GM23338 (cell line): ENCODE measurements around the gene GPRIN2. TPM values are rescaled to one million over a fixed set of nuclear protein-coding genes. Genes with fewer than 3 reads are reported as not detected.

ENCODE experiments used
- ATAC-seq: fragments of 200-7000 bp; cut with Tn5 transposase; 3 replicates; pipeline ENCODE4 v1.9.1; 2020
- DNase-seq: peaks from one replicate; pipeline ENCODE4 v3.0.0-alpha.2; 2015; ENCODE audit warnings: low spot score
- H2AFZ ChIP-seq: fragments of 200-600 bp; sonication (generic); 2 replicates; pipeline ENCODE4 v1.8.0; 2016; ENCODE audit warnings: antibody characterized with exemption, mild to moderate bottlenecking, moderate library complexity
- H3F3A ChIP-seq: fragments of 200-600 bp; sonication (generic); replicated peaks from 2 replicates; pipeline ENCODE4 v1.8.0; 2017; ENCODE audit warnings: antibody characterized with exemption, mixed run types, low read depth
- H3K27ac ChIP-seq: fragments of 200-600 bp; sonication (generic); 2 replicates; pipeline ENCODE4 v1.6.1; 2016; ENCODE audit warnings: low read depth
- H3K27me3 ChIP-seq: fragments of 200-600 bp; sonication (generic); 2 replicates; pipeline ENCODE4 v1.8.0; 2016; ENCODE audit warnings: mild to moderate bottlenecking, mixed run types, moderate library complexity; ENCODE audit not compliant: insufficient read depth
- H3K36me3 ChIP-seq: fragments of 200-600 bp; sonication (generic); 2 replicates; pipeline ENCODE4 v1.8.0; 2016; ENCODE audit warnings: mild to moderate bottlenecking; ENCODE audit not compliant: insufficient read depth
- H3K4me1 ChIP-seq: fragments of 200-600 bp; sonication (generic); 2 replicates; pipeline ENCODE4 v1.8.0; 2016; ENCODE audit warnings: mild to moderate bottlenecking, moderate library complexity; ENCODE audit not compliant: insufficient read depth
- H3K4me2 ChIP-seq: fragments of 200-600 bp; sonication (generic); 2 replicates; pipeline ENCODE4 v1.7.1; 2017; ENCODE audit warnings: mixed run types
- H3K4me3 ChIP-seq: fragments of 200-600 bp; sonication (generic); 2 replicates; pipeline ENCODE4 v1.6.1; 2016; ENCODE audit warnings: mixed run types
- H3K79me2 ChIP-seq: fragments of 200-600 bp; sonication (generic); replicated peaks from 2 replicates; pipeline ENCODE4 v1.8.0; 2017; ENCODE audit warnings: mild to moderate bottlenecking; ENCODE audit not compliant: insufficient read depth
- H3K9me2 ChIP-seq: fragments of 200-600 bp; sonication (generic); 2 replicates; pipeline ENCODE4 v1.8.0; 2017; ENCODE audit not compliant: insufficient read depth
- H4K20me1 ChIP-seq: fragments of 200-600 bp; sonication (generic); replicated peaks from 2 replicates; pipeline ENCODE4 v1.8.0; 2017; ENCODE audit warnings: mild to moderate bottlenecking; ENCODE audit not compliant: insufficient read depth
- H3K27ac Mint-ChIP-seq: 2 replicates; pipeline ENCODE4 v1.8.0; 2020; ENCODE audit warnings: inconsistent platforms, mild to moderate bottlenecking, moderate library complexity, mixed read lengths
- H3K27me3 Mint-ChIP-seq: 3 replicates; pipeline ENCODE4 v1.8.0; 2022; ENCODE audit warnings: low read depth, mild to moderate bottlenecking, moderate library complexity, mixed read lengths, inconsistent platforms; ENCODE audit not compliant: insufficient read depth, poor library complexity
- H3K36me3 Mint-ChIP-seq: 3 replicates; pipeline ENCODE4 v1.8.0; 2021; ENCODE audit warnings: low read depth, mild to moderate bottlenecking, inconsistent platforms, moderate library complexity, mixed read lengths
- H3K4me1 Mint-ChIP-seq: 3 replicates; pipeline ENCODE4 v1.8.0; 2020; ENCODE audit warnings: mild to moderate bottlenecking, inconsistent platforms, mixed read lengths
- H3K4me3 Mint-ChIP-seq: 3 replicates; pipeline ENCODE4 v1.8.0; 2021; ENCODE audit warnings: moderate library complexity, mild to moderate bottlenecking, inconsistent platforms, mixed read lengths
- H3K9me3 Mint-ChIP-seq: 3 replicates; pipeline ENCODE4 v1.8.0; 2020; ENCODE audit warnings: moderate library complexity, mild to moderate bottlenecking, inconsistent platforms, mixed read lengths
- CREB1 ChIP-seq: fragments of 250-450 bp; sonication (Bioruptor Pico); IDR thresholded peaks from 2 replicates; pipeline ENCODE4 v1.5.0; 2020; ENCODE audit warnings: low read depth, mild to moderate bottlenecking, moderate library complexity
- EZH2 ChIP-seq: fragments of 200-600 bp; sonication (generic); IDR thresholded peaks from one replicate; pipeline ENCODE4 v1.8.0; 2017; ENCODE audit warnings: antibody characterized with exemption, mild to moderate bottlenecking, low read depth; ENCODE audit not compliant: unreplicated experiment
- EZH2phosphoT487 ChIP-seq: fragments of 200-600 bp; sonication (generic); IDR thresholded peaks from one replicate; pipeline ENCODE4 v1.8.1; 2018; ENCODE audit warnings: antibody characterized with exemption; ENCODE audit not compliant: unreplicated experiment
- JUNB ChIP-seq: IDR thresholded peaks from one replicate; pipeline ENCODE4 v1.6.1; 2016; ENCODE audit warnings: antibody characterized with exemption; ENCODE audit not compliant: unreplicated experiment
- NANOG ChIP-seq: IDR thresholded peaks from 2 replicates; pipeline ENCODE4 v1.6.1; 2016; ENCODE audit warnings: antibody characterized with exemption, borderline replicate concordance
- POLR2AphosphoS5 ChIP-seq: IDR thresholded peaks from 2 replicates; pipeline ENCODE4 v1.6.1; 2016; ENCODE audit warnings: antibody characterized with exemption, low read depth
- STAT1 ChIP-seq: IDR thresholded peaks from one replicate; pipeline ENCODE4 v1.6.1; 2016; ENCODE audit warnings: antibody characterized with exemption; ENCODE audit not compliant: unreplicated experiment
- ZNF114 ChIP-seq: fragments of 250-450 bp; sonication (Bioruptor Pico); IDR thresholded peaks from 2 replicates; pipeline ENCODE4 v1.5.0; 2020; ENCODE audit warnings: mild to moderate bottlenecking, moderate library complexity
- ZNF331 ChIP-seq: fragments of 250-450 bp; sonication (Bioruptor Pico); IDR thresholded peaks from 2 replicates; pipeline ENCODE4 v1.5.0; 2020; ENCODE audit warnings: low read depth, mild to moderate bottlenecking, moderate library complexity
- polyA plus RNA-seq: library from polyadenylated mRNA; unstranded; fragments of >200 nt; fragmentation: Nextera tagmentation; extraction: Ambion mirVana; gene quantifications from 2 replicates; pipeline ENCODE4 v1.2.1, GENCODE V29; 2016
- total RNA-seq: library from RNA; depleted of rRNA; stranded (reverse); fragments of >200 nt; shearing (Covaris generic); gene quantifications from 2 replicates; pipeline ENCODE4 v1.2.3, GENCODE V29; 2014
- TF ChIP-seq, protein P1 (sequence below): IDR thresholded peaks from one replicate; pipeline ENCODE4 v1.6.1; 2018; ENCODE audit warnings: antibody characterized with exemption; ENCODE audit not compliant: unreplicated experiment
- TF ChIP-seq, protein P2 (sequence below): IDR thresholded peaks from 2 replicates; pipeline ENCODE4 v1.6.1; 2016; ENCODE audit warnings: antibody characterized with exemption
- TF ChIP-seq, protein P3 (sequence below), 2 experiments: fragments of 200-600 bp in 1 of 2; sonication (generic) in 1 of 2; conservative IDR thresholded peaks; 2 replicates each; pipeline versions ENCODE4 v1.5.1 to v1.6.1; 2016 to 2017; ENCODE audit warnings: antibody characterized with exemption in 2 of 2, low read depth in 2 of 2, mild to moderate bottlenecking in 2 of 2, moderate library complexity in 1 of 2
- TF ChIP-seq, protein P4 (sequence below): fragments of 250-450 bp; sonication (Bioruptor Pico); IDR thresholded peaks from 2 replicates; pipeline ENCODE4 v1.5.0; 2020; ENCODE audit warnings: mild to moderate bottlenecking, moderate library complexity

GPRIN2 gene
- total and polyA plus RNA-seq, 2 experiments from 2014 or later = 2.9 to 28.5 TPM

DNA sequence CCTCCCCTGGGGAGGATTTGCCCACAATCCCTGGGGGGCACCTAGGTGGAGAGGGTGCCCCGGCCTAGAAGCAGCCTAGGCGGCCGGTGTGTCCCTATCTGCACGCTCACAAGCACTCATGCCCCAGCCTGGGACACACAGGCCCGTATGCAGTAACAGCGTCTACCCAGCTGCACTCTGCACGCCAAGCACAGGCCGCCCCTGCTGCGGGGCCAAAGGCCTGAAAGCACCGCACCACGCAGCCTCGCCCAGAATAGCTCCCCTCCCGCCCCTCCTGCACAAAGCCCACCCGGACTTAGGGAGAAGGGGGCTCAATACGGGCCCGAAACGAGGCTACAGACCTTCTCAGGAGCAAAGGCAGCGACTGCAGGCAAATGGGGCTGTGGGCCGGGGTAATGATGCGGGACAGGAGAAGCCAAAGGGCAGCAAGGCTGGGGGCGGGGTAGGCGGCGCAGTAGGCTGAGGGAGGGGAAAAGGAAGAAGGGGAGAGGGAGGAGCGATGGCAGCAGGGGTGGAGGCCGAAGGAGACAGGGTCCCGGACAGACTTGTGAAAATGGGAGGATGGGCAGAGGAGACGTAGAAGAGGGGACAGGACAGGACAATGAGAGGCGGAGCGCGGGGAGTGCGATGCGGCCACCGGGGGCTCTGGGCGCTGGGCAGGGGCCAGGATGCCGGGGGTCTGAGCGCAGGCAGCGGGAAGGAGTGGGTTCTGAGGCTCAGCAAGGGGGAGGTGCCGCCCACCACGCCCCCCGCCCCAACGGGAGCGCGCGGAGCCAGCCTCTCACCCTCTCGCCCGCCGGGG is 544 bp downstream of the GPRIN2 start:
- TF ChIP-seq EZH2phosphoT487 (no peak), POLR2AphosphoS5 (peak; percentile 63), ZNF331 (CRISPR knock-in tag) (no peak), ZNF114 (no peak), CREB1 (CRISPR knock-in tag) (no peak), JUNB (no peak), EZH2 (peak; percentile 55), NANOG (no peak), STAT1 (no peak)
- TF ChIP-seq, protein P1, sequence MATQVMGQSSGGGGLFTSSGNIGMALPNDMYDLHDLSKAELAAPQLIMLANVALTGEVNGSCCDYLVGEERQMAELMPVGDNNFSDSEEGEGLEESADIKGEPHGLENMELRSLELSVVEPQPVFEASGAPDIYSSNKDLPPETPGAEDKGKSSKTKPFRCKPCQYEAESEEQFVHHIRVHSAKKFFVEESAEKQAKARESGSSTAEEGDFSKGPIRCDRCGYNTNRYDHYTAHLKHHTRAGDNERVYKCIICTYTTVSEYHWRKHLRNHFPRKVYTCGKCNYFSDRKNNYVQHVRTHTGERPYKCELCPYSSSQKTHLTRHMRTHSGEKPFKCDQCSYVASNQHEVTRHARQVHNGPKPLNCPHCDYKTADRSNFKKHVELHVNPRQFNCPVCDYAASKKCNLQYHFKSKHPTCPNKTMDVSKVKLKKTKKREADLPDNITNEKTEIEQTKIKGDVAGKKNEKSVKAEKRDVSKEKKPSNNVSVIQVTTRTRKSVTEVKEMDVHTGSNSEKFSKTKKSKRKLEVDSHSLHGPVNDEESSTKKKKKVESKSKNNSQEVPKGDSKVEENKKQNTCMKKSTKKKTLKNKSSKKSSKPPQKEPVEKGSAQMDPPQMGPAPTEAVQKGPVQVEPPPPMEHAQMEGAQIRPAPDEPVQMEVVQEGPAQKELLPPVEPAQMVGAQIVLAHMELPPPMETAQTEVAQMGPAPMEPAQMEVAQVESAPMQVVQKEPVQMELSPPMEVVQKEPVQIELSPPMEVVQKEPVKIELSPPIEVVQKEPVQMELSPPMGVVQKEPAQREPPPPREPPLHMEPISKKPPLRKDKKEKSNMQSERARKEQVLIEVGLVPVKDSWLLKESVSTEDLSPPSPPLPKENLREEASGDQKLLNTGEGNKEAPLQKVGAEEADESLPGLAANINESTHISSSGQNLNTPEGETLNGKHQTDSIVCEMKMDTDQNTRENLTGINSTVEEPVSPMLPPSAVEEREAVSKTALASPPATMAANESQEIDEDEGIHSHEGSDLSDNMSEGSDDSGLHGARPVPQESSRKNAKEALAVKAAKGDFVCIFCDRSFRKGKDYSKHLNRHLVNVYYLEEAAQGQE = no peak
- TF ChIP-seq, protein P2, sequence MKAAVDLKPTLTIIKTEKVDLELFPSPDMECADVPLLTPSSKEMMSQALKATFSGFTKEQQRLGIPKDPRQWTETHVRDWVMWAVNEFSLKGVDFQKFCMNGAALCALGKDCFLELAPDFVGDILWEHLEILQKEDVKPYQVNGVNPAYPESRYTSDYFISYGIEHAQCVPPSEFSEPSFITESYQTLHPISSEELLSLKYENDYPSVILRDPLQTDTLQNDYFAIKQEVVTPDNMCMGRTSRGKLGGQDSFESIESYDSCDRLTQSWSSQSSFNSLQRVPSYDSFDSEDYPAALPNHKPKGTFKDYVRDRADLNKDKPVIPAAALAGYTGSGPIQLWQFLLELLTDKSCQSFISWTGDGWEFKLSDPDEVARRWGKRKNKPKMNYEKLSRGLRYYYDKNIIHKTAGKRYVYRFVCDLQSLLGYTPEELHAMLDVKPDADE = 0 out of 2 replicates have a peak, but pooled peaks have one; percentile 17
- TF ChIP-seq, protein P3, sequence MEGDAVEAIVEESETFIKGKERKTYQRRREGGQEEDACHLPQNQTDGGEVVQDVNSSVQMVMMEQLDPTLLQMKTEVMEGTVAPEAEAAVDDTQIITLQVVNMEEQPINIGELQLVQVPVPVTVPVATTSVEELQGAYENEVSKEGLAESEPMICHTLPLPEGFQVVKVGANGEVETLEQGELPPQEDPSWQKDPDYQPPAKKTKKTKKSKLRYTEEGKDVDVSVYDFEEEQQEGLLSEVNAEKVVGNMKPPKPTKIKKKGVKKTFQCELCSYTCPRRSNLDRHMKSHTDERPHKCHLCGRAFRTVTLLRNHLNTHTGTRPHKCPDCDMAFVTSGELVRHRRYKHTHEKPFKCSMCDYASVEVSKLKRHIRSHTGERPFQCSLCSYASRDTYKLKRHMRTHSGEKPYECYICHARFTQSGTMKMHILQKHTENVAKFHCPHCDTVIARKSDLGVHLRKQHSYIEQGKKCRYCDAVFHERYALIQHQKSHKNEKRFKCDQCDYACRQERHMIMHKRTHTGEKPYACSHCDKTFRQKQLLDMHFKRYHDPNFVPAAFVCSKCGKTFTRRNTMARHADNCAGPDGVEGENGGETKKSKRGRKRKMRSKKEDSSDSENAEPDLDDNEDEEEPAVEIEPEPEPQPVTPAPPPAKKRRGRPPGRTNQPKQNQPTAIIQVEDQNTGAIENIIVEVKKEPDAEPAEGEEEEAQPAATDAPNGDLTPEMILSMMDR (conservative IDR thresholded peaks at IDR 0.05; ENCODE audit: low read depth in 2 of 2) = no peak
- TF ChIP-seq, protein P4, sequence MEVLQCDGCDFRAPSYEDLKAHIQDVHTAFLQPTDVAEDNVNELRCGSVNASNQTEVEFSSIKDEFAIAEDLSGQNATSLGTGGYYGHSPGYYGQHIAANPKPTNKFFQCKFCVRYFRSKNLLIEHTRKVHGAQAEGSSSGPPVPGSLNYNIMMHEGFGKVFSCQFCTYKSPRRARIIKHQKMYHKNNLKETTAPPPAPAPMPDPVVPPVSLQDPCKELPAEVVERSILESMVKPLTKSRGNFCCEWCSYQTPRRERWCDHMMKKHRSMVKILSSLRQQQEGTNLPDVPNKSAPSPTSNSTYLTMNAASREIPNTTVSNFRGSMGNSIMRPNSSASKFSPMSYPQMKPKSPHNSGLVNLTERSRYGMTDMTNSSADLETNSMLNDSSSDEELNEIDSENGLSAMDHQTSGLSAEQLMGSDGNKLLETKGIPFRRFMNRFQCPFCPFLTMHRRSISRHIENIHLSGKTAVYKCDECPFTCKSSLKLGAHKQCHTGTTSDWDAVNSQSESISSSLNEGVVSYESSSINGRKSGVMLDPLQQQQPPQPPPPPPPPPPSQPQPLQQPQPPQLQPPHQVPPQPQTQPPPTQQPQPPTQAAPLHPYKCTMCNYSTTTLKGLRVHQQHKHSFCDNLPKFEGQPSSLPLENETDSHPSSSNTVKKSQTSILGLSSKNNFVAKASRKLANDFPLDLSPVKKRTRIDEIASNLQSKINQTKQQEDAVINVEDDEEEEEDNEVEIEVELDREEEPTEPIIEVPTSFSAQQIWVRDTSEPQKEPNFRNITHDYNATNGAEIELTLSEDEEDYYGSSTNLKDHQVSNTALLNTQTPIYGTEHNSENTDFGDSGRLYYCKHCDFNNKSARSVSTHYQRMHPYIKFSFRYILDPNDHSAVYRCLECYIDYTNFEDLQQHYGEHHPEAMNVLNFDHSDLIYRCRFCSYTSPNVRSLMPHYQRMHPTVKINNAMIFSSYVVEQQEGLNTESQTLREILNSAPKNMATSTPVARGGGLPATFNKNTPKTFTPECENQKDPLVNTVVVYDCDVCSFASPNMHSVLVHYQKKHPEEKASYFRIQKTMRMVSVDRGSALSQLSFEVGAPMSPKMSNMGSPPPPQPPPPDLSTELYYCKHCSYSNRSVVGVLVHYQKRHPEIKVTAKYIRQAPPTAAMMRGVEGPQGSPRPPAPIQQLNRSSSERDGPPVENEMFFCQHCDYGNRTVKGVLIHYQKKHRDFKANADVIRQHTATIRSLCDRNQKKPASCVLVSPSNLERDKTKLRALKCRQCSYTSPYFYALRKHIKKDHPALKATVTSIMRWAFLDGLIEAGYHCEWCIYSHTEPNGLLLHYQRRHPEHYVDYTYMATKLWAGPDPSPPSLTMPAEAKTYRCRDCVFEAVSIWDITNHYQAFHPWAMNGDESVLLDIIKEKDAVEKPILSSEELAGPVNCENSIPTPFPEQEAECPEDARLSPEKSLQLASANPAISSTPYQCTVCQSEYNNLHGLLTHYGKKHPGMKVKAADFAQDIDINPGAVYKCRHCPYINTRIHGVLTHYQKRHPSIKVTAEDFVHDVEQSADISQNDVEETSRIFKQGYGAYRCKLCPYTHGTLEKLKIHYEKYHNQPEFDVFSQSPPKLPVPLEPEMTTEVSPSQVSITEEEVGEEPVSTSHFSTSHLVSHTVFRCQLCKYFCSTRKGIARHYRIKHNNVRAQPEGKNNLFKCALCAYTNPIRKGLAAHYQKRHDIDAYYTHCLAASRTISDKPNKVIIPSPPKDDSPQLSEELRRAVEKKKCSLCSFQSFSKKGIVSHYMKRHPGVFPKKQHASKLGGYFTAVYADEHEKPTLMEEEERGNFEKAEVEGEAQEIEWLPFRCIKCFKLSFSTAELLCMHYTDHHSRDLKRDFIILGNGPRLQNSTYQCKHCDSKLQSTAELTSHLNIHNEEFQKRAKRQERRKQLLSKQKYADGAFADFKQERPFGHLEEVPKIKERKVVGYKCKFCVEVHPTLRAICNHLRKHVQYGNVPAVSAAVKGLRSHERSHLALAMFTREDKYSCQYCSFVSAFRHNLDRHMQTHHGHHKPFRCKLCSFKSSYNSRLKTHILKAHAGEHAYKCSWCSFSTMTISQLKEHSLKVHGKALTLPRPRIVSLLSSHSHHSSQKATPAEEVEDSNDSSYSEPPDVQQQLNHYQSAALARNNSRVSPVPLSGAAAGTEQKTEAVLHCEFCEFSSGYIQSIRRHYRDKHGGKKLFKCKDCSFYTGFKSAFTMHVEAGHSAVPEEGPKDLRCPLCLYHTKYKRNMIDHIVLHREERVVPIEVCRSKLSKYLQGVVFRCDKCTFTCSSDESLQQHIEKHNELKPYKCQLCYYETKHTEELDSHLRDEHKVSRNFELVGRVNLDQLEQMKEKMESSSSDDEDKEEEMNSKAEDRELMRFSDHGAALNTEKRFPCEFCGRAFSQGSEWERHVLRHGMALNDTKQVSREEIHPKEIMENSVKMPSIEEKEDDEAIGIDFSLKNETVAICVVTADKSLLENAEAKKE (CRISPR knock-in tag) = no peak
- ATAC-seq = peak; percentile 65
- H2AFZ ChIP-seq = peak overlapping the region; percentile 100
- H3K27ac Mint-ChIP-seq = peak overlapping the region; percentile 4
- H3K4me3 ChIP-seq = peak overlapping the region; percentile 96
- peaks cover 16% of the 10 kb centered on the region for H3K27me3 ChIP-seq
- peaks cover 11% of the 10 kb centered on the region for H3K27me3 Mint-ChIP-seq
- no peaks in the 10 kb centered on the region for H3K36me3 Mint-ChIP-seq
- peaks cover 4% of the 10 kb centered on the region; the same call in 1 of the 2 replicates for H3K9me2 ChIP-seq
- peak; percentile 94 for DNase-seq
- 0 out of 2 replicates have a peak, but pooled peaks cover 6% of the 10 kb centered on the region for H3F3A ChIP-seq
- peaks cover 5% of the 10 kb centered on the region for H3K36me3 ChIP-seq
- H3K79me2 ChIP-seq = peaks cover 10% of the 10 kb centered on the region; the same call in 1 of the 2 replicates
- H3K4me3 Mint-ChIP-seq = no peak overlapping the region
- H3K4me1 Mint-ChIP-seq = peaks cover 4% of the 10 kb centered on the region; the same call in 2 of the 3 replicates
- no peak overlapping the region for H3K27ac ChIP-seq
- peaks cover 3% of the 10 kb centered on the region; the same call in 1 of the 3 replicates for H3K9me3 Mint-ChIP-seq
- peak overlapping the region; percentile 100 for H3K4me2 ChIP-seq
- H3K4me1 ChIP-seq = peaks cover 20% of the 10 kb centered on the region
- H4K20me1 ChIP-seq = peaks cover 27% of the 10 kb centered on the region
